ENCODE measurements around the gene DBT. TPM values are rescaled to one million over a fixed set of nuclear protein-coding genes. Genes with fewer than 3 reads are reported as not detected.

The DBT gene
- polyA plus RNA-seq, 1 donor (not counting 4 experiments of a cell fraction or from before 2014, with no cell fraction given) = 16.3 TPM

GRCh38 chr1:100222428-100222827, 27.2 kb downstream of the DBT start:
- Histone ChIP-seq H3K36me3 (ENCODE audit: control insufficient read depth in 2 of 2, extremely low read depth in 1 of 2, insufficient read depth in 2 of 2, low read length in 2 of 2) (peaks cover 0 to 3% of the 10 kb centered on the region in 2 experiments), H3K9me1 (ENCODE audit: control insufficient read depth, extremely low read depth, insufficient read depth, low read length) (no peaks in the 10 kb centered on the region), H3K27me3 (ENCODE audit: control insufficient read depth, extremely low read depth, insufficient read depth, low read length) (no peaks in the 10 kb centered on the region), H3K4me3 (ENCODE audit: control insufficient read depth in 2 of 3, extremely low read depth in 1 of 3, insufficient read depth in 2 of 3, low read depth in 1 of 3, low read length in 3 of 3) (no peak overlapping the region), H4K20me1 (ENCODE audit: control insufficient read depth, extremely low read depth, insufficient read depth, low read length) (no peaks in the 10 kb centered on the region), H3K4me1 (ENCODE audit: control insufficient read depth, extremely low read depth, insufficient read depth, low read length) (no peaks in the 10 kb centered on the region), H3K79me2 (ENCODE audit: control insufficient read depth, insufficient read depth, low read length) (no peaks in the 10 kb centered on the region), H3K9ac (ENCODE audit: control insufficient read depth, extremely low read depth, insufficient read depth, low read length) (no peak overlapping the region), H3K4me2 (ENCODE audit: control insufficient read depth, extremely low read depth, insufficient read depth, low read depth, low read length) (no peak overlapping the region), H2AFZ (ENCODE audit: control insufficient read depth, low read length) (no peak overlapping the region), H3K9me3 (ENCODE audit: control insufficient read depth, low read depth, low read length) (no peaks in the 10 kb centered on the region), H3K27ac (ENCODE audit: control insufficient read depth, insufficient read depth, low read length) (no peak overlapping the region)
- dilution Hi-C loops (cut with MboI; ENCODE audit: extremely low pct_ligation_motif_present, low sequenced_read_pairs) = no loop called here
- no peak for TF ChIP-seq EZH2 (IDR thresholded peaks at IDR 0.05; ENCODE audit: low read length)
- TF ChIP-seq CTCF (optimal IDR thresholded peaks at IDR 0.05 in 1 of 3, IDR thresholded peaks at IDR 0.05 in 1 of 3, conservative IDR thresholded peaks at IDR 0.05 in 1 of 3; ENCODE audit: extremely low read depth in 1 of 3, insufficient read depth in 2 of 3, low read length in 3 of 3) = no peak
- DNase-seq (ENCODE audit: low read depth, low spot score) = no peak
- FAIRE-seq = peak; percentile 23

GRCh38 chr1:100219883-100220282, 29.8 kb downstream of the DBT start:
- H3K4me3 ChIP-seq (ENCODE audit: control insufficient read depth in 2 of 3, extremely low read depth in 1 of 3, insufficient read depth in 2 of 3, low read depth in 1 of 3, low read length in 3 of 3) = no peak overlapping the region
- H3K79me2 ChIP-seq (ENCODE audit: control insufficient read depth, insufficient read depth, low read length) = no peaks in the 10 kb centered on the region
- DNase-seq (ENCODE audit: low read depth, low spot score) = no peak
- H3K27ac ChIP-seq (ENCODE audit: control insufficient read depth, insufficient read depth, low read length) = no peak overlapping the region
- no peak overlapping the region for H3K9ac ChIP-seq (ENCODE audit: control insufficient read depth, extremely low read depth, insufficient read depth, low read length)
- no peak overlapping the region for H3K4me2 ChIP-seq (ENCODE audit: control insufficient read depth, extremely low read depth, insufficient read depth, low read depth, low read length)
- dilution Hi-C loops (cut with MboI; ENCODE audit: extremely low pct_ligation_motif_present, low sequenced_read_pairs) = no loop called here
- H3K27me3 ChIP-seq (ENCODE audit: control insufficient read depth, extremely low read depth, insufficient read depth, low read length) = no peaks in the 10 kb centered on the region
- peaks cover 3% of the 10 kb centered on the region in 2 experiments for H3K36me3 ChIP-seq (ENCODE audit: control insufficient read depth in 2 of 2, extremely low read depth in 1 of 2, insufficient read depth in 2 of 2, low read length in 2 of 2)
- no peaks in the 10 kb centered on the region for H3K9me1 ChIP-seq (ENCODE audit: control insufficient read depth, extremely low read depth, insufficient read depth, low read length)
- no peak for FAIRE-seq
- no peak overlapping the region for H2AFZ ChIP-seq (ENCODE audit: control insufficient read depth, low read length)
- no peaks in the 10 kb centered on the region for H3K4me1 ChIP-seq (ENCODE audit: control insufficient read depth, extremely low read depth, insufficient read depth, low read length)
- H3K9me3 ChIP-seq (ENCODE audit: control insufficient read depth, low read depth, low read length) = no peaks in the 10 kb centered on the region
- H4K20me1 ChIP-seq (ENCODE audit: control insufficient read depth, extremely low read depth, insufficient read depth, low read length) = no peaks in the 10 kb centered on the region
- TF ChIP-seq EZH2 (IDR thresholded peaks at IDR 0.05; ENCODE audit: low read length) (no peak), CTCF (optimal IDR thresholded peaks at IDR 0.05 in 1 of 3, IDR thresholded peaks at IDR 0.05 in 1 of 3, conservative IDR thresholded peaks at IDR 0.05 in 1 of 3; ENCODE audit: extremely low read depth in 1 of 3, insufficient read depth in 2 of 3, low read length in 3 of 3) (no peak)

All from keratinocyte (primary cell).